Prostate gland (tissue), 2 donors: ENCODE results near the gene ADAMTSL1.

ENCODE experiments used
- CTCF ChIP-seq, 4 experiments: fragments of 200-600 bp in 2 of 4; fragments of 450-650 bp in 2 of 4; sonication (generic) in 2 of 4; IDR thresholded peaks; 1 replicate in 3 of 4; 2 replicates in 1 of 4; pipeline ENCODE4 v1.5.1; 2016 to 2019; ENCODE audit warnings: antibody characterized with exemption in 4 of 4, mild to moderate bottlenecking in 2 of 4, moderate library complexity in 2 of 4
- POLR2AphosphoS5 ChIP-seq: sonication (generic); formaldehyde crosslinking; IDR thresholded peaks from one replicate; pipeline ENCODE4 v1.6.1; 2017; ENCODE audit warnings: antibody characterized with exemption

- TF ChIP-seq CTCF (IDR thresholded peaks at IDR 0.05) (no peak), POLR2AphosphoS5 (no peak)
Observed at GRCh38 chr9:18548456-18548855, 74.5 kb downstream of the ADAMTSL1 start.
